SU-DHL-6 (cell line): ENCODE measurements around the gene MID2.

ENCODE experiments used
- CTCF ChIP-seq: fragments of 200-600 bp; sonication (generic); IDR thresholded peaks from one replicate; pipeline ENCODE4 v1.5.1; 2017; ENCODE audit warnings: antibody characterized with exemption, mild to moderate bottlenecking, low read length, moderate library complexity; ENCODE audit not compliant: insufficient read depth, poor library complexity, severe bottlenecking
- EZH2phosphoT487 ChIP-seq: fragments of 200-600 bp; sonication (generic), shearing (Covaris generic); conservative IDR thresholded peaks from 2 replicates; pipeline ENCODE4 v1.6.1; 2018; ENCODE audit warnings: mild to moderate bottlenecking, antibody characterized with exemption, low read length, moderate library complexity, mixed read lengths

GRCh38 chrX:107834275-107835201, 8.9 kb downstream of the MID2 start:
- TF ChIP-seq CTCF (no peak), EZH2phosphoT487 (no peak)
